Skin of body (tissue), 2 donors: Measurements from ENCODE around the gene FMN1. TPM values are rescaled to one million over a fixed set of nuclear protein-coding genes. Genes with fewer than 3 reads are reported as not detected.

Experiments used
- DNase-seq: peaks from one replicate; lab custom pipeline; 2025; lab: John Stamatoyannopoulos, UW
- total RNA-seq: library from RNA; depleted of rRNA; stranded (reverse); fragments of >200 nt; gene quantifications from one replicate; pipeline ENCODE4 v1.2.3, GENCODE V29; 2014

The FMN1 gene
- total RNA-seq, 1 donor from 2014 or later: 11.5 TPM

GRCh38 chr15:33059184-33059583 is 135.3 kb downstream of the FMN1 start:
- DNase-seq: peak; percentile 36

GRCh38 chr15:33057845-33058244 is 136.7 kb downstream of the FMN1 start:
- DNase-seq: no peak

GRCh38 chr15:33055962-33056361 is 138.6 kb downstream of the FMN1 start:
- no peak for DNase-seq

- no peak for DNase-seq
These were observed 143.0 kb downstream of the FMN1 start for GRCh38 chr15:33051528-33051927.

GRCh38 chr15:33048255-33048654 is 146.3 kb downstream of the FMN1 start:
- no peak for DNase-seq

GRCh38 chr15:33047077-33047476 is 147.4 kb downstream of the FMN1 start:
- DNase-seq: no peak

- DNase-seq: no peak
These were observed 148.2 kb downstream of the FMN1 start for GRCh38 chr15:33046329-33046728.

GRCh38 chr15:33045066-33045810 is 149.3 kb downstream of the FMN1 start:
- DNase-seq: no peak

GRCh38 chr15:33044598-33044997 is 149.9 kb downstream of the FMN1 start:
- DNase-seq: no peak

- DNase-seq: no peak
These were observed 150.9 kb downstream of the FMN1 start for GRCh38 chr15:33043636-33044035.

- no peak for DNase-seq
These were observed 154.0 kb downstream of the FMN1 start for GRCh38 chr15:33040496-33040895.

GRCh38 chr15:33034588-33034987 is 159.9 kb downstream of the FMN1 start:
- no peak for DNase-seq

GRCh38 chr15:33032053-33032452 is 162.5 kb downstream of the FMN1 start:
- DNase-seq: no peak

- no peak for DNase-seq
These were observed 163.1 kb downstream of the FMN1 start for GRCh38 chr15:33031324-33031821.

- no peak for DNase-seq
These were observed 164.2 kb downstream of the FMN1 start for GRCh38 chr15:33030315-33030714.

- DNase-seq: peak; percentile 44
These were observed 165.3 kb downstream of the FMN1 start for GRCh38 chr15:33029109-33029652.

GRCh38 chr15:33028495-33028894 is 166.0 kb downstream of the FMN1 start:
- DNase-seq: peak; percentile 68

- DNase-seq: peak; percentile 18
These were observed 167.0 kb downstream of the FMN1 start for GRCh38 chr15:33027306-33028035.

GRCh38 chr15:33026614-33027013 is 167.9 kb downstream of the FMN1 start:
- no peak for DNase-seq

GRCh38 chr15:33022629-33023028 is 171.9 kb downstream of the FMN1 start:
- peak; percentile 72 for DNase-seq

- DNase-seq: peak; percentile 29
These were observed 172.6 kb downstream of the FMN1 start for GRCh38 chr15:33021806-33022389.
